ENCODE measurements around the gene ATM. TPM values are rescaled to one million over a fixed set of nuclear protein-coding genes. Genes with fewer than 3 reads are reported as not detected.
A peak's percentile ranks its signal among the peaks of the same experiment; 100 is the strongest.

ATM gene
- total and polyA plus RNA-seq, 8 donors, result 3.1 to 518 (median 117) TPM

- Histone ChIP-seq H3K9me3 (no peaks in the 10 kb centered on the region), H3K4me1 (peaks cover 0 to 6% (median 0%) of the 10 kb centered on the region in 4 donors), H3K27me3 (no peaks in the 10 kb centered on the region), H3K36me3 (peaks cover 6 to 86% (median 74%) of the 10 kb centered on the region in 4 donors), H3K4me3 (no peak overlapping the region), H3K27ac (no peak overlapping the region)
- intact Hi-C loops (cut with DNase I; ENCODE audit: low total_unique reads), result no loop called here
- no peak for TF ChIP-seq POLR2AphosphoS5 (IDR thresholded peaks at IDR 0.05)
- TF ChIP-seq, protein P1, sequence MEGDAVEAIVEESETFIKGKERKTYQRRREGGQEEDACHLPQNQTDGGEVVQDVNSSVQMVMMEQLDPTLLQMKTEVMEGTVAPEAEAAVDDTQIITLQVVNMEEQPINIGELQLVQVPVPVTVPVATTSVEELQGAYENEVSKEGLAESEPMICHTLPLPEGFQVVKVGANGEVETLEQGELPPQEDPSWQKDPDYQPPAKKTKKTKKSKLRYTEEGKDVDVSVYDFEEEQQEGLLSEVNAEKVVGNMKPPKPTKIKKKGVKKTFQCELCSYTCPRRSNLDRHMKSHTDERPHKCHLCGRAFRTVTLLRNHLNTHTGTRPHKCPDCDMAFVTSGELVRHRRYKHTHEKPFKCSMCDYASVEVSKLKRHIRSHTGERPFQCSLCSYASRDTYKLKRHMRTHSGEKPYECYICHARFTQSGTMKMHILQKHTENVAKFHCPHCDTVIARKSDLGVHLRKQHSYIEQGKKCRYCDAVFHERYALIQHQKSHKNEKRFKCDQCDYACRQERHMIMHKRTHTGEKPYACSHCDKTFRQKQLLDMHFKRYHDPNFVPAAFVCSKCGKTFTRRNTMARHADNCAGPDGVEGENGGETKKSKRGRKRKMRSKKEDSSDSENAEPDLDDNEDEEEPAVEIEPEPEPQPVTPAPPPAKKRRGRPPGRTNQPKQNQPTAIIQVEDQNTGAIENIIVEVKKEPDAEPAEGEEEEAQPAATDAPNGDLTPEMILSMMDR (IDR thresholded peaks at IDR 0.05), result no peak
- no peak for TF ChIP-seq POLR2A (IDR thresholded peaks at IDR 0.05)
- no peak for TF ChIP-seq EP300 (IDR thresholded peaks at IDR 0.05)
- 86 to 100% (median 90%) methylated on average over 1 of the region's 1 CpG for WGBS, 5 donors
- no peak for DNase-seq
Observed at GRCh38 chr11:108235192-108235591, 12.3 kb downstream of the ATM start.

- H3K9me3 ChIP-seq, result no peaks in the 10 kb centered on the region
- H3K4me3 ChIP-seq, result no peak overlapping the region
- no peak for DNase-seq
- TF ChIP-seq, protein P1 (IDR thresholded peaks at IDR 0.05), result no peak
- TF ChIP-seq EP300 (IDR thresholded peaks at IDR 0.05), result no peak
- TF ChIP-seq POLR2A (IDR thresholded peaks at IDR 0.05), result no peak
- no peak for TF ChIP-seq POLR2AphosphoS5 (IDR thresholded peaks at IDR 0.05)
- H3K4me1 ChIP-seq, result peaks cover 0 to 6% (median 0%) of the 10 kb centered on the region in 4 donors
- intact Hi-C loops (cut with DNase I; ENCODE audit: low total_unique reads), result no loop called here
- H3K27me3 ChIP-seq, result no peaks in the 10 kb centered on the region
- H3K36me3 ChIP-seq, result peaks cover 6 to 86% (median 73%) of the 10 kb centered on the region in 4 donors
- WGBS, 5 donors, result 95 to 99% (median 97%) methylated on average over 2 of the region's 2 CpGs
- no peak overlapping the region for H3K27ac ChIP-seq
Observed at GRCh38 chr11:108235633-108236032, 12.8 kb downstream of the ATM start.

DNA sequence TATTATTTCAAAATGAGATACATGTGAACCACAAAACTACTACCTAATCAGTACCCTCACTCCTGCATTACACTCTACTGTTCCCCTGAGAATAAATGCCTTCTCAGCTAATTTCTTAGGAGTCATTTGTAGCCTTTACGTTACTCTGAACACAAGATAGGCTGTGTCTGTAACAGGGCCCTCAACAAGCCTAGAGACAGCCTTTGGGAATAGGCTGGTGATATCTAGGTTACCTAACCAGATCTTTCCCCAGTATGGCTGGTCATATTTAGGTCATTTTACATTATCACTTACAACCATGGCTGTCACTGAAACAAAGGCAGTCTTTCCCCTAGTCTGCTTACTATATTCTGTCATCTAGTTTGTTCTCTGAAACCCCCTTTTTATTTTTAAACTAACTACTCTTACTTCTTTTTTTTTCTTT is 14.2 kb downstream of the ATM start:
- 85 to 94% (median 89%) methylated on average over 1 of the region's 1 CpG for WGBS, 5 donors
- DNase-seq, result no peak
- TF ChIP-seq, protein P1 (IDR thresholded peaks at IDR 0.05), result no peak
- TF ChIP-seq POLR2AphosphoS5 (IDR thresholded peaks at IDR 0.05), result no peak
- no peak for TF ChIP-seq EP300 (IDR thresholded peaks at IDR 0.05)
- TF ChIP-seq POLR2A (IDR thresholded peaks at IDR 0.05), result no peak
- no peaks in the 10 kb centered on the region for H3K9me3 ChIP-seq
- H3K4me3 ChIP-seq, result no peak overlapping the region
- H3K27ac ChIP-seq, result peak overlapping the region in 2 of 5 donors; percentile 34 to 51
- intact Hi-C loops (cut with DNase I; ENCODE audit: low total_unique reads), result no loop called here
- peaks cover 0 to 6% (median 0%) of the 10 kb centered on the region in 4 donors for H3K4me1 ChIP-seq
- no peaks in the 10 kb centered on the region for H3K27me3 ChIP-seq
- peaks cover 6 to 76% (median 63%) of the 10 kb centered on the region in 4 donors for H3K36me3 ChIP-seq

GRCh38 chr11:108239076-108239475 is 16.2 kb downstream of the ATM start:
- Histone ChIP-seq H3K4me1 (peaks cover 0 to 6% (median 0%) of the 10 kb centered on the region in 4 donors), H3K4me3 (no peak overlapping the region), H3K9me3 (no peaks in the 10 kb centered on the region), H3K27me3 (no peaks in the 10 kb centered on the region), H3K36me3 (peaks cover 6 to 71% (median 54%) of the 10 kb centered on the region in 4 donors), H3K27ac (no peak overlapping the region)
- intact Hi-C loops (cut with DNase I; ENCODE audit: low total_unique reads), result no loop called here
- TF ChIP-seq, protein P1 (IDR thresholded peaks at IDR 0.05), result no peak
- no peak for TF ChIP-seq EP300 (IDR thresholded peaks at IDR 0.05)
- no peak for TF ChIP-seq POLR2A (IDR thresholded peaks at IDR 0.05)
- no peak for TF ChIP-seq POLR2AphosphoS5 (IDR thresholded peaks at IDR 0.05)
- no peak for DNase-seq
